ENCODE data around the gene HIGD2A. TPM values are rescaled to one million over a fixed set of nuclear protein-coding genes. Genes with fewer than 3 reads are reported as not detected.

HIGD2A gene
- total RNA-seq, 1 donor from 2014 or later: 119 TPM

DNA sequence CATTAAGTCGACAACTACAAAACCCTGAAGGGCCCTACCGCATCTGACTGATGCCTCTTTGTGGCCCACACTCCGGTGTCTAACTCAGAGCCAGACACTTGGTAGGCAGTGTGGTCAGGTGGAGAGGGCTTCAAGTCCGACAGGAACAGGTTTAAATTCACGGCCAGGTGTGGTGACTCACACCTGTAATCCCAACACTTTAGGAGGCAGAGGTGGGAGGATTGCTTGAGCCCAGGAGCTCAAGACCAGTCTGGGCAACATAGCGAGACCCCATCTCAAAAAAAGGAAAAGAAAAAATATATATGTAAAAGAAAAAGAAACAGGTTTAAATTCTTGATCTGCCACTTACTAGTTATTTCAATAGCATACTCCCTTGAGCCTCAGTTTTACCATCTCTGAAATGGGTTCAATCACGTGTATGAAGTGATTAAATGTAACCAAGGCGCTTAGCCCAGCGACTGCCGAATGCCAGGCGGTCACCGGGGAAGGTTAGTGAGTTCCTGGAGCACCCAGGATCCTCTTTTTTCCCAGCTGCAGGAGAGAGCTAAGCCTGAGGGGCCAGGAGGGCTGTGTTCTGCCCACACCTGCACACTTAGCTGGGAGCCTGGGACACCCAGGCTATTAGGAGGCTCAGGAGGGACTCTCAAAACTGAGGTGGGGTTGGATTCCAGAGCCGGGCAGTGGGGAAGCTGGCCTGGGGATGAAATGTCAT lies 26.8 kb downstream of the HIGD2A start:
- DNase-seq (ENCODE audit: extremely low read depth, low read depth, low spot score): no peak

DNA sequence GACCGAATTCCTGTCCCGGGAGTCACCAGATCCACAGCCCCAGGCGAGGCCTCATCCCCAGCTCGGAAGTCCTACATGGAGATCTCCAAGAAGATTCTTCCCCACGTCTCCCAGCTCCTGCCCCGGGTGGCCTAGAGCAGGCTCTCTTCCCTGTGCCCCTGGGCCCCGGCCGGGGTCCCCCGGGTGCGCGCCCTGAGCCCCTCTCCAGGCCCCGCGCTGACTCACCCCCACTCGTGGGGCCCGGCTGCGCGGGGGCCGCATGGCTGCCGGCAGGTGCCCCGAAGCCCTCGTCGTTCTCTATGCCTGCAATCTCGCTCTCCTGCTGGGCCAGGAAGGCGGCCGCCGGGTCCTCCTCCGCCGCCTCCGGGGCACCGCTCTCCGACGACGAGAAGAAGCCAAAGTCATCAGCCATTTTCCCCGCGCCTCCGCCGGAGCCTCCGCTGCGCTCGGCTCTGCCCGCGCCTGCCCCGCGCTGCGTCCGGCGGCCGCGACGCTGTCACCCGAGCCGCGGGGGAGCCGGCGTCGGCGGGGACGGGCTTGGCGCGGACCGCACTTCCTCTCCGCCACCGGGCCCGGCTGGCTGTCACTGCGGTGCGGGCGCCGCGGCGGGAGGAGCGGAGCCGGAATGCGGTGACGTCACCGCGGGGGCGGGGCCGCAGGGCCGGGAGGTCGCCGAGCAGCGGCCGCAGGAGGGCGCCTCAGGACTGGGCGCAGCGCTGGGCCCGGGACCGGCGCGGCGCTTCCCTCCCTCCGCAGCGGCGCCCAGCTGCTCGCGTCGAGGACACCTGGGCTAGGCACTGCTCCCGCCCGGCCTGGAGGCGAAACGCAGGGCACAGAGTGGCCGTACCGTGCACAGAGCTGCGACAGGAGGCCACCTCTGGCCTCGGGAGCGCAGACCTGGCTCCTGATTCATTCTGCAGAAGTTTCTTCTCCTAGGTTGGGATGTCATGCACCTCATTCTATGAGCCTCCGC lies 27.7 kb downstream of the HIGD2A start, which contains the start of gene CLTB:
CLTB (minus strand) TSS at position 588 of the 973 bp plus-strand sequence; CDS start at position 412, 176 bp downstream.
- no peak for DNase-seq (ENCODE audit: extremely low read depth, low read depth, low spot score)

DNA sequence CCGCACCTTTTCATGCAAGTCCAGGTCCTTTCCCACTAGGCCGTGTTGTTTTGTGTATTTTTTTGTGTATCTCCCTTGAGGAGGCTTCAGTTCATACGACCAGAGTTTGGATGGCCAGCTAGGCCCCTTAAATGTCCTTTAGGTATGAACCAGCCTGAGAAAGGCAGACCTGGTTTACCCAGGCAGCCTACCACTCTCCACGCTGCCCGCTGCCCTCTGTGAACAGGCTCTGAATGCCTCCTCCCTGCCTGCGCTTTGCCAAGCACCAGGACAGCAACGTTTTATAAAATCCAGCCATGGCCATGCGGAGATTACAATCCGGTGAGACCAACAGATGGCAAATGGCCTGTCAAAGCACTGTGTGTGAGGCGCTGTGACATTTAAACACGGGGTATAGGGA lies 28.4 kb downstream of the HIGD2A start:
- DNase-seq (ENCODE audit: extremely low read depth, low read depth, low spot score): no peak

DNA sequence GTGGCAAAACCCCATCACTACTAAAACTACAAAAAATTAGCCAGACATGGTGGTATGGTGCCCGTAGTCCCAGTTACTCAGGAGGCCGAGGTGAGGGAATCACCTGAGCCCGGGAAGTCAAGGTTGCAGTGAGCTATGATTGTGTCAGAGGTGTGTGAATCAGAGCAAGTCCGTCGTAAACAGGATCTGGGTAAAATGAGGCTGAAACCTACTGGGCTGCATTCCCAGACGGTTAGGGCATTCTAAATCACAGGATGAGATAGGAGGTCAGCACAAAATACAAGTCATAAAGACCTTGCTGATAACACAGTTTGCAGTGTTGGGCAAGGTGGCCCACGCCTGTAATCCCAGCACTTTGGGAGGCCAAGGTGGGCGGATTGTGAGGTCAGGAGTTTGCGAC lies 29.7 kb downstream of the HIGD2A start:
- no peak for DNase-seq (ENCODE audit: extremely low read depth, low read depth, low spot score)

DNA sequence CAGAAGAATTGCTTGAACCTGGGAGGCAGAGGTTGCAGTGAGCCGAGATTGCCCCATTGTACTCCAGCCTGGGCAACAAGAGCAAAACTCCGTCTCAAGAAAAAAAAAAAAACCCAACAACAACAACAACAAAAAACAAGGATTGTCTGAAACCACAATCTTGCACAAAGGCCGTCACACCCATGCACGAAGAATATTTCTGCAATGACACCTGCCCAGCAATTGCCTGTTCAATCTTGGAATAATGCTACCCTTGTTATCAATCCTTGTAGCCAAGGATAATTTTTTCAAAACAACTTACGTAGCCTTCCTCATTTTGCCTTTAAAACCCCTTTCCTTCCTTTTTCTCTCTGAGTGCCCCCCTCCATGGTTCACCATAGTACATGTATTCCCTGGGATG lies 31.5 kb downstream of the HIGD2A start:
- DNase-seq (ENCODE audit: extremely low read depth, low read depth, low spot score): no peak

DNA sequence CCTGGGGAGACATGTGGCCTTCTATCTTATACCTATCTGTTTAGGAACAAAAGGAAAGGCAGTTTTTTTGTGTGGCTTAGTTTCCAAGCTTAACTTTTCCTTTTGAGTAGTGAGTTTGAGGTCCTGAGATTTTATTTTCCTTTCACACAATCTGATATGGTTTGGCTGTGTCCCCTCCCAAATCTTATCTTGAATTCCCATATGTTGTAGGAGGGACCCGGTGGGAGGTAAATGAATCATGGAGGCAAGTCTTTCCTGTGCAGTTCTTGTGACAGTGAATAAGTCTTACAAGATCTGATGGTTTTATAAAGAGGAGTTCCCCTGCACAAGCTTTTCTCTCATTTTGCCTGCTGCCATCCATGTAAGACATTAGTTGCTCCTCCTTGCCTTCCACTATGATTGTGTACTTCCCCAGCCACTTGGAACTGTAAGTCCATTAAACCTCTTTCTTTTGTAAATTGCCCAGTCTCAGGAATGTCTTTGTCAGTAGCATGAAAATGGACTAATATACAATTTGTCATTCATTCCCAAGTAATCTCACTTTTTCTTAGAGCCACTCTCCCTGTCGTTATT lies 32.5 kb downstream of the HIGD2A start:
- no peak for DNase-seq (ENCODE audit: extremely low read depth, low read depth, low spot score)

DNA sequence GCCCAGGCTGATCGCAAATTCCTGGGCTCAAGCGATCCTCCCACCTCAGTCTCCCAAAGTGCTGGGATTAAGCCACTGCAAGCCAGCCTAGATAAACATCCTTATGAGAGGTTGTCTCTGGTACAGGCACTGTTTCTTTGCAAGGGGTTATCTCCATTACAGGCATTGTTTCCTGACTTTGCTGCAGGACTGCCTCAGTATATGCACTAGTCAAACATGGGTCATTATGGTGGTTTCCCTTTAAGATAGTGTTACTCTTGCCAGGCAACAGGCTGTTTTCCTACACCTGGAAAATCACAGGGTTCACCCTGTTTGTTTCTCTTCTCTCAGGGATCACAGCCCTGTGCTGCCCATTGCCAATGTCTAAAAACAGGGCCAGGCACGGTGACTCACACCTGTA lies 35.6 kb downstream of the HIGD2A start:
- DNase-seq (ENCODE audit: extremely low read depth, low read depth, low spot score): no peak

DNA sequence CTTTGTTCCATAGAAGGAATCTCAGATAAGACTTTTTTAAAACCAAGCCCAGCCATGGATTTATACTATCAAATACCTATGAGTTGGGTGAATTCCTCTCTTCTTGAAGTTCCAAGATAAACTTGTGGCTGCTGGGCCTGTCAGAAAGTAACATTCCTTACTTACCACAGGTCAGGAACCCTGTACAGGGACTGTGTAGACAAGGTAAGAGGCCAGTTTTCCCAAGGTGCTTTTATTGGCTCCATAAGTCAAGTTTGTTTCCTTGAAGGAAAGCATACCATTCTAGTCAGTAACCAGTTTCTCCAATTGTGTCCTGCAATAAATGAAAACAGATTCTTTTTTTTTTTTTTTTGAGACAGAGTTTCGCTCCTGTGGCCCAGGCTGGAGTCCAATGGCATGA lies 36.6 kb downstream of the HIGD2A start:
- DNase-seq (ENCODE audit: extremely low read depth, low read depth, low spot score): no peak

DNA sequence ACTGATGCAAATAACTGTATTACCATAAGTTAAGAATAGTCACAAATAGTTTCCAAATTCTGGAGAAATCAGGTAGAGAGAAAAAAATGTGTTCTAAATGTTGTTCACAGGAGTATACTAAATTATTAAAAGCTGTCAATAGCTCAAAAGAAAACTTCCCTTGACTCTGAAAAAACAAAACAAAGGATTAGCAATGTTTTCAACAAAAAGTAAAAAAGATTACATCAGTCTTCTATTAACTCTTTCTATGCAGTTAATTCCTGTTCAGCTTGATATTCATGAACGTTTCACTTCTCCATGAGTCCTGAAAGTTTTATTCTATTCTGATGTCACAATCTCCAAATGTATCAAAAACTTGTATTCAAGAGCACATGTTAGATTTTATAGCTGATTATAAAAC lies 37.2 kb downstream of the HIGD2A start:
- DNase-seq (ENCODE audit: extremely low read depth, low read depth, low spot score): no peak

DNA sequence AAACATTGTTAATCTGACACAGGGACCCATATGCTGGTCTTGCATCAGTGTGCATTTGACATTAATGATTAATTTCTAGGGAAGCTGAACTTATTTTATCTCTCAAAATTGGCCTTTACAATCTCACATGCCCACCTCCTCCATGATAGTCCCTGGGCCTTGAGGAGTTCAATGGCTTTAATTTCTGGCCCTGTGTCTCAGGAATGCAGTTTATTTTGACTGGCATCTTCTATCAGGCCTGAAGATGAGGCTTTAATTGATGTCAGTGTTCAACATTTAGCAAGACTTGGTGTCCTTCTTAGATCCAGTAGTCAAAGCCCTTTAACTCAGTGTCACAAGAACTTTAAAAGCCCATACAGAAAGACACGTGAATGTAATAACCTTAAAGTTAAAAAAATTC lies 38.3 kb downstream of the HIGD2A start:
- DNase-seq (ENCODE audit: extremely low read depth, low read depth, low spot score): no peak

DNA sequence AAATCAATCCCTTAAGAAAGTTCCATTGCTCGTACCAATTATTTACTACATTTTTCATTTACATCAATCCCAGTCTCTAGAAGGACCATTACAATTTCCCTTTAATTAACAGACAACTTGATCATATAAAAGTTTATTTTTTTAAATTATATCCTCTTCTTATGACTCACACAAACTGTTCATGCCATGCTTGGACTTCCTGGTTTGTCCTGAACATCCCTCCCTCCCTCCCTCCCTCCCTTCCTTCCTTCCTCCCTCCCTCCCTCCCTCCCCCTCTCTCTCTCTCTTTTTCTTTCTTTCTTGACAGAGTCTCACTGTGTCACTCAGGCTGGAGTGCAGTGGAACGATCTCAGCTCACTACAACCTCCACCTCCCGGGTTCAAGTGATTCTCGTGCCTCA lies 39.4 kb downstream of the HIGD2A start:
- DNase-seq (ENCODE audit: extremely low read depth, low read depth, low spot score): no peak

DNA sequence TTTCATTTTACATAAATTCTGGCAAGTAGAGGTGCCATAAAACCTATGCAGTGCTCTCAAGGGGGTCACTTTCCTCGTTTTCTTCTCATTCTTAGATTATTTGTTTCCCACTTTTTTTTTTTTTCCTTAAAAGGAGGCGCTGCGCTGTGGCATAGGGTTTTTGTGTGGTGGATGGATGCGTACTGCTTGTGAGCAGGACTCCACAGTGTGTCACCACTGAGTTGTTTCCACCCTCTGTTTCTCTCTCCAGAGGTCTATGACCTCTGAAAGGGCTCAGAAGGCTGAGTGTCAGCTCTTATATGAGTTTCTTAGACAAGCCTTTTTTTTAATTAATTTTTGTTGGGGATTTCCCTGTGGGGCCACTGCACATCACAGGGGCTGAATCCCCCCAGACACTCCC lies 41.4 kb downstream of the HIGD2A start:
- no peak for DNase-seq (ENCODE audit: extremely low read depth, low read depth, low spot score)

DNA sequence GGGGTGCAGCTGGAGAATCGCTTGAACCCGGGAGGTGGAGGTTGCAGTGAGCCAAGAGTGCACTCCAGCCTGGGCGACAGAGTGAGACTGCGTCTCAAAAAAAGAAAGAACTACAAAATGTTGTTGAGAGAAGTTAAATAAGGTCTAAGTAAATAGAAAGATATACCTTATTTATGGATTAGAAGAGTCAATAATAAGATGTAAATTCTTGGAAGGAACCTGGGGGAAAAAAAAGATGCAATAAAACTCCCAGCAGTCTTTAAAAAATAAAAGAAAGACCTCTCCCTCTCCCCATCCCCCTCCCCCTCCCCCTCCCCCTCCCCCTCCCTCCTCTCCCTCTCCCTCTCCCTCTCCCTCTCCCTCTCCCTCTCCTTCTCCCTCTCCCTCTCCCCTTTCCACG lies 44.2 kb downstream of the HIGD2A start:
- DNase-seq (ENCODE audit: extremely low read depth, low read depth, low spot score): no peak

DNA sequence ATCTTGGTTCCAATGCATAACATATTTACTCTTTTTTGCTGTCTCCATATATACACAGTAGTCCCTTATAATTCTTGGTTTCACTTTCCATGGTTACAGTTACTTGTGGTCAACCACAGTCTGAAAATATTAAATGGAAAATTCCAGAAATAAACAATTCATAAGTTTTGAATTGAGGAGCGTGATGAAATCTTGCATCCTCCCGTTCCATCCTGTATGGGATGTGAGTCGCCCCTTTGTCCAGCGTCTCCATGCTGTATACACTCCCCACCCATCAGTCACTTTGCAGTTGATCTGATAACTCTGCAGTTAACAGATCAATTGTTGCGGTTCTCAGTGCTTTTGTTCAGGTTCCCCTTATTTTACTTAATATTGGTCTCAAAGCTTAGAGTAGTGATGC lies 48.1 kb downstream of the HIGD2A start:
- no peak for DNase-seq (ENCODE audit: extremely low read depth, low read depth, low spot score)

DNA sequence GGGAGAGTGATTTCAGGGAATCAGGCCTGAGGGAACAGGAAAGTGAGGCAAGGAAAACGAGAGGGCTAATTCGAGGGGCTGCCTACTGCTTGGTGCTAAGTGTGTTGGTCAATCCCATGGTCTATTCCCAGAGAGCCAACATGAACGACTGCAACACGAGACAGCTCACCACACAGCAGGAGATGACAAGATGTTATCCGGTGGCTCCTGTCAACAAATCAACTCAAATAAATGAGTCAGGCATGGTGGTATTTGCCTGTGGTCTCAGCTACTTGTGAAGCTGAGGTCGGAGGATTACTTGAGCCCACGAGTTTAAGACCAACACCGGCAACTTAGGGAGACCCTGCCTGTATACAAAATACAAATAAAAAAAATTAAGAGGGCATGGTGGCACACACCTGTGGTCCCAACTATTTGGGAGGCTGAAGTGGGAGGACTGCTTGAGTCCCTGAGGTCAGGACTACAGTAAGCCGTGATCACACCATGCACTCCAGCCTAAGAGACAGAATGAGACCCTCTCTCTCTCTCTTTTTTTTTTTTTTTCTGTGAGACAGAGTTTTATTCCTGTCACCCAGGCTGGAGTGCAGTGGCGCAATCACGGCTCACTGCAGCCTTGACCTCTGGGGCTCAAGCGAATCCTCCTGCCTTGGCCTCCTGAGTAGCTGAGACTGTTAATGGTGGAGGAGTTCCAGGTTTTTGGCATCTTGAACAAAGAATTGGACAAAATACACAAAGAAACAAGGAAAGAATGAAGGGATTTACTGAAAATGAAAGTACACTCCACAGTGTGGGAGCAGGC lies 50.6 kb downstream of the HIGD2A start:
- no peak for DNase-seq (ENCODE audit: extremely low read depth, low read depth, low spot score)

Other genes starting within 250 kb of the HIGD2A start
- gene SIMC1, start 150.3 kb upstream of the HIGD2A start, total RNA-seq: 3.7 and 13.1 TPM in 2 replicates
- 154 and 160 TPM in 2 replicates for gene KIAA1191, start 27.0 kb upstream of the HIGD2A start, total RNA-seq
- 8.0 and 21.6 TPM in 2 replicates for gene ARL10, start 23.3 kb upstream of the HIGD2A start, total RNA-seq
- 18.1 and 27.2 TPM in 2 replicates for gene NOP16, start 153 bp upstream of the HIGD2A start, total RNA-seq
- 131 and 164 TPM in 2 replicates for gene CLTB, start 27.8 kb downstream of the HIGD2A start, total RNA-seq
- 38.4 and 44.9 TPM in 2 replicates for gene FAF2, start 59.6 kb downstream of the HIGD2A start, total RNA-seq
- 12.6 and 26.1 TPM in 2 replicates for gene RNF44, start 148.7 kb downstream of the HIGD2A start, total RNA-seq
- gene CDHR2, start 160.6 kb downstream of the HIGD2A start, total RNA-seq: not detected in 2 replicates
- gene GPRIN1, start 221.4 kb downstream of the HIGD2A start, total RNA-seq: 12.3 and 13.1 TPM in 2 replicates
- gene SNCB, start 241.8 kb downstream of the HIGD2A start, total RNA-seq: 0.70 and 1.8 TPM in 2 replicates
- 0.06 TPM in 1 of 2 replicates, not detected in the other for gene EIF4E1B, start 241.9 kb downstream of the HIGD2A start, total RNA-seq